Memory B cell (primary cell): ENCODE measurements around the gene ZNF219.
A peak's percentile ranks its signal among the peaks of the same experiment; 100 is the strongest.

Experiments used
- ATAC-seq: fragments of 150-1000 bp; cut with Tn5 transposase; 2 replicates; pipeline ENCODE4 v1.10.0; 2021; ENCODE audit warnings: low read depth, mild to moderate bottlenecking, moderate library complexity
- DNase-seq, 2 donors: peaks; one replicate each; pipeline ENCODE4 v3.0.0; 2022; ENCODE audit warnings: low spot score in 2 of 2
- H3K27ac Mint-ChIP-seq: one replicate; pipeline ENCODE4 v1.8.0; 2022; ENCODE audit warnings: mild to moderate bottlenecking, moderate library complexity, mixed read lengths
- H3K27me3 Mint-ChIP-seq: one replicate; pipeline ENCODE4 v1.8.0; 2022; ENCODE audit warnings: mixed read lengths
- H3K36me3 Mint-ChIP-seq: one replicate; pipeline ENCODE4 v1.8.0; 2022; ENCODE audit warnings: mild to moderate bottlenecking, mixed read lengths
- H3K4me1 Mint-ChIP-seq: one replicate; pipeline ENCODE4 v1.8.0; 2022; ENCODE audit warnings: mixed read lengths
- H3K4me3 Mint-ChIP-seq: one replicate; pipeline ENCODE4 v1.8.0; 2022; ENCODE audit warnings: mild to moderate bottlenecking, moderate library complexity, mixed read lengths
- H3K9me3 Mint-ChIP-seq: one replicate; pipeline ENCODE4 v1.8.0; 2022; ENCODE audit warnings: mixed read lengths

Gene ZNF219

GRCh38 chr14:21098076-21098891 is at the start of gene ZNF219:
ZNF219 (minus strand) TSS chr14:21098655; CDS start chr14:21093591, 5,064 bp downstream.
- Mint-ChIP-seq H3K27ac (peak within 1 kb of the TSS; percentile 83), H3K4me3 (peak within 1 kb of the TSS; percentile 82), H3K9me3 (no peaks in the 10 kb centered on the region), H3K36me3 (no peaks in the 10 kb centered on the region), H3K27me3 (peaks cover 5% of the 10 kb centered on the region), H3K4me1 (peaks cover 3% of the 10 kb centered on the region)
- ATAC-seq (peak; percentile 54), DNase-seq (no peak)

DNA sequence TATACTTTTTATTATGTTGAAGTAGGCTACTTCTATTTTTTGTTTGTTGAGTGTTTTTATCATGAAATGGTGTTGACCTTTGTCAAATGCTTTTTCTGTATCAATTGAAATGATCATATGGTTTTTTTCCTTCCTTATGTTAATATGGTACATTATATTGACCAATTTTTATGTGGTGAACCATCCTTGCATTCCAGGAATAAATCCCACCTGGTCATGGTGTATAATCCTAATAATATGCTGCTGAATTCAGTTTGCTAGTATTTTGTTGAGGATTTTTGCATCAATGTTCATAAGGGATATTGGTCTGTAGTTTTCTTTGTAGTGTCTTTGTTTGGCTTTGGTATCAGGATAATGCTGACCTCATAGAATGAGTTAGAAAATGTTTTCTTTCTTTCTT is 47.0 kb upstream of the ZNF219 start:
- Mint-ChIP-seq H3K9me3 (peaks cover 12% of the 10 kb centered on the region), H3K4me3 (no peak overlapping the region), H3K27ac (no peak overlapping the region), H3K27me3 (peaks cover 8% of the 10 kb centered on the region), H3K4me1 (no peaks in the 10 kb centered on the region), H3K36me3 (peaks cover 6% of the 10 kb centered on the region)
- ATAC-seq (no peak), DNase-seq (no peak)

DNA sequence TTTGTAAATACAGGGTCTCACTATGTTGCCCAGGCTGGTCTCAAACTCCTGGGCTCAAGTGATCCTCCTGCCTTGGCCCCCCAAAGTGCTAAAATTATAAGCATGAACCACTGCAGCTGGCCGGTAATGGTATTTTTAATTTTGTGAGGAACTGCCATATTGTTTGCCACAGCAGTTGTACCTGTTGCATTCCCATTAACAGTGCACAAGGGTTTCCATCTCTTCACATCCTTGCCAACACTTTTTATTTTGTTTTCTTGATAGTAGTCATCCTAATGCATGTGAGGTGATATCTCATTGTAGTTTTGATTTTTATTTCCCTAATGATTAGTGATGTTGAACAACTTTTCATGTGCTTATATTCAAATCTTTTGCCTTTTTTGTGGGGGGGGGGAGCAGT is 43.9 kb upstream of the ZNF219 start:
- Mint-ChIP-seq H3K27ac (no peak overlapping the region), H3K4me3 (no peak overlapping the region), H3K27me3 (peaks cover 8% of the 10 kb centered on the region), H3K36me3 (peaks cover 6% of the 10 kb centered on the region), H3K4me1 (no peaks in the 10 kb centered on the region), H3K9me3 (peaks cover 12% of the 10 kb centered on the region)
- ATAC-seq, result no peak
- DNase-seq, result no peak

DNA sequence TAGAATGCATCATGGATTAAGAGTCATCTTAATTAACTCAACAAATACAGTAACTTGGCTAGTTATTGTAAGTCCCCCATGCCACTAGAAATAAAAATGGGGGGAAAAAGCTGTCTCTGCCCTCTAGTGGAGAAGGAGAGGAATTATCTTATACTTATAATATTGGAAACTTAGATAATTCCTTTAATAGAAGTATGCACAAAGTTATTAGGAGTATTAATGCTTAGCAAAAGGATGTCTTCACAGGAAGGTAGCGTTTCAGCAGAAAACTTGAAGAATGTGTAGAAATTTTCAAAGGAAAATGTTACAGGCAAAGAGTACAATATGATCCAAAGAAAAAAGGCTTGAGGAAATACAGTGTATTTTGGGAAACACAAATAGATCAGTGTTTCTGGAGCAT is 37.6 kb upstream of the ZNF219 start:
- H3K27ac Mint-ChIP-seq, result no peak overlapping the region
- H3K36me3 Mint-ChIP-seq, result no peaks in the 10 kb centered on the region

DNA sequence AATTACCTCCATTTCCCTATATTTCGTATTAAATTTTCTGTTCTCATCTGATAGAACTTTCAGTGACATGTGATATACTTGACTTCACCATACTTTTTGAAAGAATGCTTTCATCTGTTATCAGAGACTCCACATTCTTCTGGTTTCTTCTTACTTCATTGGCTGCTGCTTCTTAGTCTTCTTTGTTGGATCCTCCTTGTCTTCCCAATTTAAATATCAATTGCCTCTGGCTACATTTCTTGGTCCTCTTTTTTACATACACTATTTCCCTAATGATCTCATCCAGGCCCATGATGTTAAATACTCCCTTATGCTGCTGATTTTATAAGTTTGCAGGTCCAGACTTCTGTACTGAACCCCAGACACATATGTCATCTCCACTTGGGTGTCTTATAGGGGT is 35.4 kb upstream of the ZNF219 start:
- H3K27me3 Mint-ChIP-seq, result peaks cover 3% of the 10 kb centered on the region
- no peak overlapping the region for H3K4me3 Mint-ChIP-seq
- DNase-seq, result no peak
- ATAC-seq, result no peak
- peaks cover 2% of the 10 kb centered on the region for H3K9me3 Mint-ChIP-seq
- no peaks in the 10 kb centered on the region for H3K36me3 Mint-ChIP-seq
- H3K27ac Mint-ChIP-seq, result no peak overlapping the region
- no peaks in the 10 kb centered on the region for H3K4me1 Mint-ChIP-seq

More for the DNA sequence above, 37.6 kb upstream of the ZNF219 start:
- DNase-seq (no peak), ATAC-seq (no peak)
- H3K27me3 Mint-ChIP-seq, result peaks cover 3% of the 10 kb centered on the region
- peaks cover 1% of the 10 kb centered on the region for H3K9me3 Mint-ChIP-seq
- H3K4me1 Mint-ChIP-seq, result no peaks in the 10 kb centered on the region
- H3K4me3 Mint-ChIP-seq, result no peak overlapping the region

- DNase-seq, result no peak
- no peak overlapping the region for H3K27ac Mint-ChIP-seq
- H3K27me3 Mint-ChIP-seq, result peaks cover 20% of the 10 kb centered on the region
- H3K36me3 Mint-ChIP-seq, result peaks cover 2% of the 10 kb centered on the region
- no peak for ATAC-seq
- H3K4me3 Mint-ChIP-seq, result no peak overlapping the region
- no peaks in the 10 kb centered on the region for H3K4me1 Mint-ChIP-seq
- H3K9me3 Mint-ChIP-seq, result peaks cover 3% of the 10 kb centered on the region
Measured at GRCh38 chr14:21123429-21123828, 25.0 kb upstream of the ZNF219 start.

DNA sequence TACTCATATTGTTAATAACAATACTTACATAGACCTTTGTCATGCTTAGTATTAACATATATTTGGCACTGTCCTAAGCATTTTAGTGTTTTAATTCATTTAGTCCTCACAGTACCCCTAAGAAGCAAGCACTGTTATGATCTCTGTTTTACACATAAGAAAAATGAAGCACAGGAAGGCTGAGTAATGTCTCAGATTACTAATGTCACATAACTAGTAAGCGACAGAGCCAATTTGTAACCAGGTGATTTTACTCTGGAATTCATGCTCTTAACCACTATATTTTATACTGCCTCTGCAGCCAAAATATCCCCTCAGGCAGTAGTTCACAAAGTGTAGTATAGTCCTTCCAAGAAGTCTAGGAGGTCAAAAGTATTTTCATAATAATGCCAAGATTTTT is 22.7 kb upstream of the ZNF219 start:
- peaks cover 17% of the 10 kb centered on the region for H3K27me3 Mint-ChIP-seq
- peaks cover 2% of the 10 kb centered on the region for H3K36me3 Mint-ChIP-seq
- no peak overlapping the region for H3K4me3 Mint-ChIP-seq
- ATAC-seq, result no peak
- no peak for DNase-seq
- peaks cover 3% of the 10 kb centered on the region for H3K9me3 Mint-ChIP-seq
- no peak overlapping the region for H3K27ac Mint-ChIP-seq
- no peaks in the 10 kb centered on the region for H3K4me1 Mint-ChIP-seq

DNA sequence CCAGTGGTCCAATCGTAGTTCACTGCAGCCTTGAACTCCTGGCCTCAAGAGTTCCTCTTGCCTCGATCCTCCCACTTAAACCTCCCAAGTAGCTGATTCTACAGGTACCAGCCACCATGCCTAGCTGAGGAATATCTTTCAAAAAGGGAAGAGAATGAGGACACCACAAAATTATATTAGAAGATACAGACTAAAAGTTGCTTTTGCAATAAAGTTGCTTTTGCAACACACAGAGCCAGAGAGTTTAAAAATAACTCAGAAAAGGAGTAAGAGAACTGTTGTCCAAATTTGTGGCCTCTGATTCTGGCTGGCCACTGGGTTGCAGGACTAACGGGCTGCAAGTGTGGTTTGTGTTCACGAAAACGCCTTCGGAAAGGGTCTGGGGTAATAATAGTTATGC is 22.2 kb upstream of the ZNF219 start:
- no peak for ATAC-seq
- peaks cover 2% of the 10 kb centered on the region for H3K36me3 Mint-ChIP-seq
- no peak overlapping the region for H3K27ac Mint-ChIP-seq

DNA sequence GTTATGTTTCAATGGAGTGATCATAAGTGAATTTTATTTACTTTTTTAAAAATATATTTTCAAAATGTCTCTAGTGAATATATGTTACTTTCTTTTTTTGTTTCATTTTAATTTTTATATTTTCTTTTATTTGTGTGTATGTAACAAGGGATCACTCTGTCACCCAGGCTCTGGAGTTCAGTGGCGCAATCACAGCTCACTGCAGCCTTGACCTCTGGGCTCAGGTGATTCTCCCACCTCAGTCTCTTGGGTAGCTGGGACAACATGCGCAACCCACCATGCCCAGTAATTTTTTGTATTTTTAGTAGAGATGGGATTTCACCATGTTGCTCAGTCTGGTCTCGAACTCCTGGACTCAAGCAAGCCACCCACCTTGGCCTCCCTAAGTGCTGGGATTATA is 20.5 kb upstream of the ZNF219 start:
- DNase-seq (no peak), ATAC-seq (no peak)
- peaks cover 7% of the 10 kb centered on the region for H3K27me3 Mint-ChIP-seq
- no peaks in the 10 kb centered on the region for H3K9me3 Mint-ChIP-seq
- H3K4me1 Mint-ChIP-seq, result no peaks in the 10 kb centered on the region
- H3K36me3 Mint-ChIP-seq, result no peaks in the 10 kb centered on the region
- no peak overlapping the region for H3K27ac Mint-ChIP-seq
- no peak overlapping the region for H3K4me3 Mint-ChIP-seq

More for the DNA sequence above, 22.2 kb upstream of the ZNF219 start:
- Mint-ChIP-seq H3K27me3 (peaks cover 13% of the 10 kb centered on the region), H3K4me3 (no peak overlapping the region), H3K9me3 (peaks cover 3% of the 10 kb centered on the region), H3K4me1 (no peaks in the 10 kb centered on the region)
- no peak for DNase-seq

DNA sequence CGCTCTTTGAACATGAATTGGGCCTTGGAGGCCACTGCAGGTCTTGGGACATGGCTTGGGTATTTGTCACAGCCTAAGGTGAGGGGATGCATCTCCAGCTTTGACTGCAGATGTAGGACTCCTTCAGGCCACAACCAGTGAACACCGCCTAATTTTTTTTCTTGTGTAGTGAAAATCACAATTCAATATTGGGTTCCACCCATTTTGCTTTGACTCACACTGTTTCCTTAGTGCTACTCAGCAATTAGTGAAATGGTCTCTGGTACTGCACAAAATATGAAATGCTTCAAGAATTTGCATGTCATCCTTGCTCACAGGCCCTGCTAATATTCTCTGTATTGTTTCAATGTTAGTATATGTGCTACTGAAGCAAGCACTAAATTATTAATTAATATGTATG is 14.9 kb upstream of the ZNF219 start:
- H3K27me3 Mint-ChIP-seq, result no peaks in the 10 kb centered on the region
- no peak overlapping the region for H3K27ac Mint-ChIP-seq
- H3K9me3 Mint-ChIP-seq, result no peaks in the 10 kb centered on the region
- DNase-seq (no peak), ATAC-seq (no peak)
- no peaks in the 10 kb centered on the region for H3K36me3 Mint-ChIP-seq
- H3K4me3 Mint-ChIP-seq, result no peak overlapping the region
- H3K4me1 Mint-ChIP-seq, result no peaks in the 10 kb centered on the region

- Mint-ChIP-seq H3K27ac (no peak overlapping the region), H3K9me3 (no peaks in the 10 kb centered on the region), H3K4me1 (no peaks in the 10 kb centered on the region), H3K36me3 (no peaks in the 10 kb centered on the region), H3K27me3 (no peaks in the 10 kb centered on the region), H3K4me3 (no peak overlapping the region)
- DNase-seq, result no peak
- ATAC-seq, result no peak
Measured at GRCh38 chr14:21112255-21112654, 13.8 kb upstream of the ZNF219 start.

DNA sequence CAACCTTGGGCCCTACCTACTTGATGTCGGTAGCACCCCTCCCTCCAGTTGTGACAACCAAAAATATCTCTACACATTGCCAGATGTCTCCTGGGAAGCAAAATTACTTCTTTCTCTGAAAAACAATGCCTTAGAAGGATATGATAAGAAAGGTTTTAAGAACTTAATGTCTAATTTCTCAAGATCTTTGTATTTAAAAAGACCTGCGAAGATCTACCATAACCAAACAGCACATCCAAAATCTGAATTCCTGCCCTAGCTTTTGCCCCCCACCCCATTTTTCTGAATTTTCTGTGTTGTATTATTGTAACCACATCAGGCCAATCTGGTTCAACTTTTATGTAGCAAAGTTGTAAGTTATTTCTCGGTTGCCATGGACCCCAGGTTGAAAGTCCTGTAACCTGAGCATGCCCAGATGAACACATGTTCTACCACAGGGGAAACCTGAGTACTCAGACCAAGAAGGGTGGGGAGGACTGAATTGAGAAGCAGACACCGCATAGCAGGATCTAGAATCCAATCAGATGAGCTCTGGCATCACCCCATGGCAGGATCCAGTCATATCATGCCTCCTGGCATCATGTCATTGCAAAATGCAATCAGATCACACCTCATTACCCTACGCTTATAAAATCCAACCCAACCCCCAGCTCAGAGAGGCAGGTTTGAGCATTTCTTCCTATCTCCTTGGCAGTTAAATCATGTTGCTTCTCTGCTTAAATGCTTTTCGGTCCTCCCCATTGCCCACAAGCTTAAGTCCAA is 11.1 kb upstream of the ZNF219 start:
- H3K9me3 Mint-ChIP-seq, result no peaks in the 10 kb centered on the region
- no peaks in the 10 kb centered on the region for H3K27me3 Mint-ChIP-seq
- H3K27ac Mint-ChIP-seq, result no peak overlapping the region
- ATAC-seq (no peak), DNase-seq (no peak)
- H3K4me1 Mint-ChIP-seq, result peaks cover 5% of the 10 kb centered on the region
- no peaks in the 10 kb centered on the region for H3K36me3 Mint-ChIP-seq
- H3K4me3 Mint-ChIP-seq, result no peak overlapping the region

- no peaks in the 10 kb centered on the region for H3K9me3 Mint-ChIP-seq
- DNase-seq (no peak), ATAC-seq (no peak)
- no peak overlapping the region for H3K27ac Mint-ChIP-seq
- no peaks in the 10 kb centered on the region for H3K36me3 Mint-ChIP-seq
- H3K4me1 Mint-ChIP-seq, result peaks cover 7% of the 10 kb centered on the region
- H3K27me3 Mint-ChIP-seq, result no peaks in the 10 kb centered on the region
- H3K4me3 Mint-ChIP-seq, result no peak overlapping the region
Measured at GRCh38 chr14:21108791-21109190, 10.3 kb upstream of the ZNF219 start.

- Mint-ChIP-seq H3K4me3 (no peak overlapping the region), H3K27ac (no peak overlapping the region), H3K4me1 (peaks cover 9% of the 10 kb centered on the region), H3K36me3 (no peaks in the 10 kb centered on the region), H3K9me3 (no peaks in the 10 kb centered on the region), H3K27me3 (no peaks in the 10 kb centered on the region)
- no peak for DNase-seq
- ATAC-seq, result no peak
Measured at GRCh38 chr14:21107283-21107800, 8.9 kb upstream of the ZNF219 start.
